NCI-H1092 (cell line): ENCODE measurements around the gene DNAI1.

Experiments used
- DNase-seq: peaks from one replicate; lab custom pipeline; 2025; lab: John Stamatoyannopoulos, UW

DNAI1 gene

GRCh38 chr9:34545497-34545896 lies 86.9 kb downstream of the DNAI1 start:
- DNase-seq = no peak

GRCh38 chr9:34546102-34546833 lies 87.7 kb downstream of the DNAI1 start:
- no peak for DNase-seq

- DNase-seq = peak; percentile 64
These were observed 88.5 kb downstream of the DNAI1 start for GRCh38 chr9:34546834-34547827.

GRCh38 chr9:34547960-34548611 lies 89.5 kb downstream of the DNAI1 start:
- DNase-seq = peak; percentile 47

GRCh38 chr9:34549407-34549732 lies 90.8 kb downstream of the DNAI1 start:
- DNase-seq = no peak

- no peak for DNase-seq
These were observed 91.5 kb downstream of the DNAI1 start for GRCh38 chr9:34550016-34550680.

GRCh38 chr9:34550681-34551270 lies 92.2 kb downstream of the DNAI1 start:
- DNase-seq = no peak

GRCh38 chr9:34551751-34552605 lies 93.4 kb downstream of the DNAI1 start:
- DNase-seq = no peak

GRCh38 chr9:34552606-34552981 lies 94.0 kb downstream of the DNAI1 start:
- no peak for DNase-seq

GRCh38 chr9:34552986-34553385 lies 94.4 kb downstream of the DNAI1 start:
- no peak for DNase-seq

GRCh38 chr9:34553511-34554021 lies 95.0 kb downstream of the DNAI1 start:
- DNase-seq = no peak

- peak; percentile 91 for DNase-seq
These were observed 95.8 kb downstream of the DNAI1 start for GRCh38 chr9:34554211-34555001.

- DNase-seq = peak; percentile 94
These were observed 96.4 kb downstream of the DNAI1 start for GRCh38 chr9:34555002-34555348.

- no peak for DNase-seq
These were observed 96.9 kb downstream of the DNAI1 start for GRCh38 chr9:34555500-34555899.

- DNase-seq = no peak
These were observed 97.4 kb downstream of the DNAI1 start for GRCh38 chr9:34555936-34556525.

- DNase-seq = no peak
These were observed 98.3 kb downstream of the DNAI1 start for GRCh38 chr9:34556949-34557348.

GRCh38 chr9:34557426-34558321 lies 99.1 kb downstream of the DNAI1 start:
- no peak for DNase-seq

- no peak for DNase-seq
These were observed 99.8 kb downstream of the DNAI1 start for GRCh38 chr9:34558364-34558763.
